NCI-H2227 (cell line): ENCODE measurements around the gene CYGB.

ENCODE experiments used
- DNase-seq: peaks from one replicate; lab custom pipeline; 2025; ENCODE audit not compliant: unreplicated experiment; lab: John Stamatoyannopoulos, UW

CYGB gene

GRCh38 chr17:76484228-76484725 lies 53.2 kb downstream of the CYGB start:
- DNase-seq = no peak

GRCh38 chr17:76481071-76481655 lies 56.3 kb downstream of the CYGB start:
- no peak for DNase-seq

- peak; percentile 72 for DNase-seq
These were observed 56.9 kb downstream of the CYGB start for GRCh38 chr17:76480632-76481031.

- no peak for DNase-seq
These were observed 57.9 kb downstream of the CYGB start for GRCh38 chr17:76479515-76480060.

- DNase-seq = no peak
These were observed 58.6 kb downstream of the CYGB start for GRCh38 chr17:76478730-76479514.

GRCh38 chr17:76478097-76478496 lies 59.4 kb downstream of the CYGB start:
- DNase-seq = no peak

GRCh38 chr17:76477576-76477975 lies 59.9 kb downstream of the CYGB start:
- no peak for DNase-seq
